ENCODE results near the gene ZNF441. TPM values are rescaled to one million over a fixed set of nuclear protein-coding genes. Genes with fewer than 3 reads are reported as not detected.

Gene ZNF441
- total and polyA plus RNA-seq, 8 donors, result 5.6 to 15.5 (median 11.2) TPM

- Histone ChIP-seq H3K27me3 (no peaks in the 10 kb centered on the region), H3K27ac (no peak overlapping the region), H3K36me3 (no peaks in the 10 kb centered on the region), H3K4me1 (peaks cover 8% of the 10 kb centered on the region in 2 donors), H3K9me3 (peaks cover 0 to 33% of the 10 kb centered on the region in 2 donors), H3K4me3 (no peak overlapping the region)
- no peak for ATAC-seq
- no peak for TF ChIP-seq CTCF (IDR thresholded peaks at IDR 0.05)
- no peak for DNase-seq
- intact Hi-C loops (cut with DNase I), result no loop called here
Measured at GRCh38 chr19:11792942-11793341, 26.1 kb downstream of the ZNF441 start.

GRCh38 chr19:11797491-11797890, 30.7 kb downstream of the ZNF441 start:
- Histone ChIP-seq H3K9me3 (peaks cover 0 to 1% of the 10 kb centered on the region in 2 donors), H3K27ac (no peak overlapping the region), H3K27me3 (no peaks in the 10 kb centered on the region), H3K4me3 (no peak overlapping the region), H3K36me3 (no peaks in the 10 kb centered on the region), H3K4me1 (peaks cover 11 to 22% of the 10 kb centered on the region in 2 donors)
- TF ChIP-seq CTCF (IDR thresholded peaks at IDR 0.05), result peak; percentile 85 to 92
- intact Hi-C loops (cut with DNase I), result no loop called here
- ATAC-seq (peak; percentile 95), DNase-seq (peak; percentile 82 to 90 (median 86))

- no peaks in the 10 kb centered on the region for H3K27me3 ChIP-seq
- H3K36me3 ChIP-seq, result no peaks in the 10 kb centered on the region
- peaks cover 11 to 22% of the 10 kb centered on the region in 2 donors for H3K4me1 ChIP-seq
- ATAC-seq (peak; percentile 99), DNase-seq (peak; percentile 89 to 97 (median 95))
- peak within 1 kb of the TSS; percentile 69 to 86 for H3K4me3 ChIP-seq
- peaks cover 0 to 4% of the 10 kb centered on the region in 2 donors for H3K9me3 ChIP-seq
- peak; percentile 7 to 14 for TF ChIP-seq CTCF (IDR thresholded peaks at IDR 0.05)
- intact Hi-C loops (cut with DNase I), result no loop called here
- peak within 1 kb of the TSS; percentile 76 to 82 for H3K27ac ChIP-seq
Measured at GRCh38 chr19:11798391-11799330, 31.9 kb downstream of the ZNF441 start, which contains the start of gene ZNF491. Gene ZNF491 (plus strand): TSS chr19:11798523. CDS start chr19:11805954, 7,431 bp downstream.

- TF ChIP-seq CTCF (IDR thresholded peaks at IDR 0.05), result no peak
- Histone ChIP-seq H3K27me3 (no peaks in the 10 kb centered on the region), H3K27ac (no peak overlapping the region), H3K4me1 (no peaks in the 10 kb centered on the region), H3K36me3 (peaks cover 0 to 21% of the 10 kb centered on the region in 2 donors), H3K9me3 (peaks cover 0 to 52% of the 10 kb centered on the region in 2 donors), H3K4me3 (no peak overlapping the region)
- DNase-seq (no peak), ATAC-seq (no peak)
- intact Hi-C loops (cut with DNase I), result no loop called here
Measured at GRCh38 chr19:11806354-11807098, 39.7 kb downstream of the ZNF441 start.

GRCh38 chr19:11807099-11807380, 40.2 kb downstream of the ZNF441 start:
- Histone ChIP-seq H3K4me1 (no peaks in the 10 kb centered on the region), H3K9me3 (peaks cover 0 to 52% of the 10 kb centered on the region in 2 donors), H3K4me3 (no peak overlapping the region), H3K27ac (no peak overlapping the region), H3K27me3 (no peaks in the 10 kb centered on the region), H3K36me3 (peaks cover 0 to 21% of the 10 kb centered on the region in 2 donors)
- TF ChIP-seq CTCF (IDR thresholded peaks at IDR 0.05), result no peak
- intact Hi-C loops (cut with DNase I), result no loop called here
- DNase-seq (no peak), ATAC-seq (no peak)
